Measurements from ENCODE around the gene MARCHF2.
A peak's percentile ranks its signal among the peaks of the same experiment; 100 is the strongest.

MARCHF2 gene

GRCh38 chr19:8460516-8461298 is 47.6 kb downstream of the MARCHF2 start:
- Histone ChIP-seq H3K9me3 (ENCODE audit: severe bottlenecking) (no peaks in the 10 kb centered on the region), H3K27ac (ENCODE audit: poor library complexity, severe bottlenecking) (peak overlapping the region; percentile 41), H3K4me1 (ENCODE audit: insufficient read depth, poor library complexity, severe bottlenecking) (peaks cover 30% of the 10 kb centered on the region), H3K36me3 (ENCODE audit: low read depth) (peaks cover 88% of the 10 kb centered on the region), H3K27me3 (ENCODE audit: insufficient read depth, poor library complexity, severe bottlenecking) (no peaks in the 10 kb centered on the region), H3K4me3 (ENCODE audit: severe bottlenecking) (no peak overlapping the region)
- ATAC-seq (ENCODE audit: low read depth) (no peak), DNase-seq (ENCODE audit: low spot score) (no peak)
- TF ChIP-seq CTCF (IDR thresholded peaks at IDR 0.05; ENCODE audit: poor library complexity, severe bottlenecking): no peak

- no peak for DNase-seq (ENCODE audit: low spot score)
- Histone ChIP-seq H3K9me3 (ENCODE audit: severe bottlenecking) (no peaks in the 10 kb centered on the region), H3K4me3 (ENCODE audit: severe bottlenecking) (no peak overlapping the region), H3K4me1 (ENCODE audit: insufficient read depth, poor library complexity, severe bottlenecking) (peaks cover 30% of the 10 kb centered on the region), H3K27me3 (ENCODE audit: insufficient read depth, poor library complexity, severe bottlenecking) (no peaks in the 10 kb centered on the region), H3K27ac (ENCODE audit: poor library complexity, severe bottlenecking) (no peak overlapping the region), H3K36me3 (ENCODE audit: low read depth) (peaks cover 89% of the 10 kb centered on the region)
- no peak for TF ChIP-seq CTCF (IDR thresholded peaks at IDR 0.05; ENCODE audit: poor library complexity, severe bottlenecking)
- ATAC-seq (ENCODE audit: low read depth): no peak
Measured at GRCh38 chr19:8461376-8461775, 48.3 kb downstream of the MARCHF2 start.

GRCh38 chr19:8461891-8462290 is 48.8 kb downstream of the MARCHF2 start:
- Histone ChIP-seq H3K27me3 (ENCODE audit: insufficient read depth, poor library complexity, severe bottlenecking) (no peaks in the 10 kb centered on the region), H3K27ac (ENCODE audit: poor library complexity, severe bottlenecking) (no peak overlapping the region), H3K4me3 (ENCODE audit: severe bottlenecking) (no peak overlapping the region), H3K9me3 (ENCODE audit: severe bottlenecking) (no peaks in the 10 kb centered on the region), H3K4me1 (ENCODE audit: insufficient read depth, poor library complexity, severe bottlenecking) (peaks cover 30% of the 10 kb centered on the region), H3K36me3 (ENCODE audit: low read depth) (peaks cover 89% of the 10 kb centered on the region)
- TF ChIP-seq CTCF (IDR thresholded peaks at IDR 0.05; ENCODE audit: poor library complexity, severe bottlenecking): no peak
- ATAC-seq (ENCODE audit: low read depth): no peak
- no peak for DNase-seq (ENCODE audit: low spot score)

GRCh38 chr19:8462571-8462970 is 49.5 kb downstream of the MARCHF2 start:
- Histone ChIP-seq H3K9me3 (ENCODE audit: severe bottlenecking) (no peaks in the 10 kb centered on the region), H3K27me3 (ENCODE audit: insufficient read depth, poor library complexity, severe bottlenecking) (no peaks in the 10 kb centered on the region), H3K4me3 (ENCODE audit: severe bottlenecking) (no peak overlapping the region), H3K36me3 (ENCODE audit: low read depth) (peaks cover 89% of the 10 kb centered on the region), H3K27ac (ENCODE audit: poor library complexity, severe bottlenecking) (no peak overlapping the region), H3K4me1 (ENCODE audit: insufficient read depth, poor library complexity, severe bottlenecking) (peaks cover 27% of the 10 kb centered on the region)
- no peak for ATAC-seq (ENCODE audit: low read depth)
- TF ChIP-seq CTCF (IDR thresholded peaks at IDR 0.05; ENCODE audit: poor library complexity, severe bottlenecking): no peak
- DNase-seq (ENCODE audit: low spot score): no peak

- Histone ChIP-seq H3K27ac (ENCODE audit: poor library complexity, severe bottlenecking) (no peak overlapping the region), H3K27me3 (ENCODE audit: insufficient read depth, poor library complexity, severe bottlenecking) (no peaks in the 10 kb centered on the region), H3K9me3 (ENCODE audit: severe bottlenecking) (no peaks in the 10 kb centered on the region), H3K36me3 (ENCODE audit: low read depth) (peaks cover 91% of the 10 kb centered on the region), H3K4me3 (ENCODE audit: severe bottlenecking) (no peak overlapping the region), H3K4me1 (ENCODE audit: insufficient read depth, poor library complexity, severe bottlenecking) (peaks cover 19% of the 10 kb centered on the region)
- no peak for TF ChIP-seq CTCF (IDR thresholded peaks at IDR 0.05; ENCODE audit: poor library complexity, severe bottlenecking)
- ATAC-seq (ENCODE audit: low read depth) (no peak), DNase-seq (ENCODE audit: low spot score) (no peak)
Measured at GRCh38 chr19:8463365-8463764, 50.3 kb downstream of the MARCHF2 start.
